Panc1 (cell line): ENCODE results near the gene KIAA1671. TPM values are rescaled to one million over a fixed set of nuclear protein-coding genes. Genes with fewer than 3 reads are reported as not detected.

ENCODE experiments used
- ATAC-seq: fragments of 200-7000 bp; cut with Tn5 transposase; 2 replicates; pipeline ENCODE4 v1.9.1; 2020; ENCODE audit warnings: mild to moderate bottlenecking, moderate library complexity
- BruUV-seq: library from RNA; stranded (reverse); fragments of 400-500 nt; replicated peaks from 2 replicates; lab custom pipeline; 2021; lab: Mats Ljungman, UMichigan
- CTCF ChIA-PET: fragments of 300-600 bp; sonication (Branson Sonifier 250); formaldehyde crosslinking; loops from one replicate; lab custom pipeline; 2022; ENCODE audit warnings: antibody characterized with exemption; lab: Charles Lee
- POLR2A ChIA-PET: fragments of 300-600 bp; sonication (Branson Sonifier 250); formaldehyde crosslinking; loops from one replicate; lab custom pipeline; 2022; ENCODE audit warnings: antibody characterized with exemption; lab: Charles Lee
- DNase-seq: peaks from one replicate; pipeline ENCODE4 v3.0.0-alpha.2; 2010; ENCODE audit warnings: low read depth, low spot score
- H3K27ac ChIP-seq: 2 replicates; pipeline ENCODE4 v1.5.1; 2011; ENCODE audit warnings: mild to moderate bottlenecking, low read length, inconsistent platforms
- H3K27me3 ChIP-seq: fragments of 200-500 bp; sonication (Bioruptor generic); 2 replicates; pipeline ENCODE4 v1.6.0; 2014; ENCODE audit warnings: low read length, inconsistent platforms; ENCODE audit not compliant: control insufficient read depth, insufficient read depth
- H3K36me3 ChIP-seq: fragments of 200-500 bp; sonication (Bioruptor generic); 2 replicates; pipeline ENCODE4 v1.5.1; 2014; ENCODE audit warnings: inconsistent platforms, mild to moderate bottlenecking, low read length, moderate library complexity; ENCODE audit not compliant: control insufficient read depth, insufficient read depth
- H3K4me1 ChIP-seq: 2 replicates; pipeline ENCODE4 v1.5.1; 2011; ENCODE audit warnings: inconsistent platforms, mild to moderate bottlenecking, low read length, moderate library complexity; ENCODE audit not compliant: control insufficient read depth, insufficient read depth
- H3K4me3 ChIP-seq, 2 experiments: 2 replicates each; pipeline ENCODE4 v1.5.1; 2011 to 2012; ENCODE audit warnings: low read depth in 2 of 2, low read length in 2 of 2, mild to moderate bottlenecking in 2 of 2, inconsistent platforms in 1 of 2, moderate library complexity in 1 of 2
- H3K9me3 ChIP-seq: fragments of 200-500 bp; sonication (Bioruptor generic); 2 replicates; pipeline ENCODE4 v1.5.1; 2014; ENCODE audit warnings: low read depth, mild to moderate bottlenecking, inconsistent platforms, low read length, moderate library complexity; ENCODE audit not compliant: control insufficient read depth, insufficient read depth
- POLR2AphosphoS5 ChIP-seq: IDR thresholded peaks from 2 replicates; pipeline ENCODE4 v1.6.1; 2012; ENCODE audit warnings: mild to moderate bottlenecking, low read depth, low read length, moderate library complexity
- SIN3A ChIP-seq: IDR thresholded peaks from 2 replicates; pipeline ENCODE4 v1.6.1; 2012; ENCODE audit warnings: low read depth, mild to moderate bottlenecking, low read length, moderate library complexity, borderline replicate concordance; ENCODE audit not compliant: insufficient read depth
- TCF7L2 ChIP-seq: IDR thresholded peaks from 2 replicates; pipeline ENCODE4 v1.6.1; 2011; ENCODE audit warnings: mild to moderate bottlenecking, low read depth, low read length, inconsistent platforms
- in situ Hi-C: cut with HindIII; loops from 2 replicates; pipeline ENCODE4 v1.10.0; 2016; ENCODE audit warnings: low sequenced_read_pairs, low pct_unique_long_range_greater_than_20kb
- intact Hi-C: fragments of 100-400 bp; cut with micrococcal nuclease; formaldehyde crosslinking; loops from one replicate; pipeline ENCODE4 v1.10.0; 2022; ENCODE audit not compliant: unreplicated experiment
- total RNA-seq: library from RNA; stranded (reverse); gene quantifications from one replicate; pipeline ENCODE4 v1.2.1, GENCODE V29; 2021; ENCODE audit not compliant: unreplicated experiment
- TF ChIP-seq, protein P1 (sequence below), 2 experiments: IDR thresholded peaks; 2 replicates each; pipeline ENCODE4 v1.6.1; 2011 to 2012; ENCODE audit warnings: low read depth in 2 of 2, control low read depth in 1 of 2, low read length in 1 of 2, mild to moderate bottlenecking in 1 of 2, moderate library complexity in 1 of 2; ENCODE audit not compliant: insufficient read depth in 1 of 2
- TF ChIP-seq, protein P2 (sequence below): fragments of 450-650 bp; IDR thresholded peaks from 2 replicates; pipeline ENCODE4 v1.5.1; 2017; ENCODE audit warnings: mild to moderate bottlenecking

Gene KIAA1671
- total RNA-seq, 1 experiment from 2014 or later: 48.1 TPM

DNA sequence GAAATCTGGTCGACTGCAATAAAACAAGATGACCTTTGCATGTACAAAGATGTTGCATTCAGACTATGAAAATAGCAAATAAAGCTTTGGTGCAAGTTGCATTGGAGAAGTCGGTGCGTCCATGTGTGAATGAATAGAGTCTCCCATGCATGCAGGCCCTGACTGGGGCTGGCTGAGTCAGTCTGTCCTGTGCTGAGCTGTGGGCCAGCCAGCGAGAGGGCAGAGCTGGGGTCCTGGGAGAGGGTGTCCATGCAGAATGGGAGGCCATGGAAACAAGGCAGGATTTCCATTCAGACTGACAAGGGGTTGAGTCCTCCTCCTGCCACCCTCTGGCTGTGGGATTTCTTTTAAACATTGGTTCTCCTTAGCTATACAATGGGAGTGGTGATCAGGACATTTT lies 244.8 kb downstream of the KIAA1671 start:
- CTCF ChIA-PET: no interaction called here
- POLR2A ChIA-PET: no interaction called here
- Histone ChIP-seq H3K27me3 (no peaks in the 10 kb centered on the region), H3K4me1 (no peaks in the 10 kb centered on the region), H3K36me3 (no peaks in the 10 kb centered on the region), H3K9me3 (no peaks in the 10 kb centered on the region), H3K4me3 (no peak overlapping the region), H3K27ac (no peak overlapping the region)
- no peak for DNase-seq
- ATAC-seq: no peak
- intact Hi-C loops: no loop called here
- in situ Hi-C loops: no loop called here
- TF ChIP-seq, protein P1, sequence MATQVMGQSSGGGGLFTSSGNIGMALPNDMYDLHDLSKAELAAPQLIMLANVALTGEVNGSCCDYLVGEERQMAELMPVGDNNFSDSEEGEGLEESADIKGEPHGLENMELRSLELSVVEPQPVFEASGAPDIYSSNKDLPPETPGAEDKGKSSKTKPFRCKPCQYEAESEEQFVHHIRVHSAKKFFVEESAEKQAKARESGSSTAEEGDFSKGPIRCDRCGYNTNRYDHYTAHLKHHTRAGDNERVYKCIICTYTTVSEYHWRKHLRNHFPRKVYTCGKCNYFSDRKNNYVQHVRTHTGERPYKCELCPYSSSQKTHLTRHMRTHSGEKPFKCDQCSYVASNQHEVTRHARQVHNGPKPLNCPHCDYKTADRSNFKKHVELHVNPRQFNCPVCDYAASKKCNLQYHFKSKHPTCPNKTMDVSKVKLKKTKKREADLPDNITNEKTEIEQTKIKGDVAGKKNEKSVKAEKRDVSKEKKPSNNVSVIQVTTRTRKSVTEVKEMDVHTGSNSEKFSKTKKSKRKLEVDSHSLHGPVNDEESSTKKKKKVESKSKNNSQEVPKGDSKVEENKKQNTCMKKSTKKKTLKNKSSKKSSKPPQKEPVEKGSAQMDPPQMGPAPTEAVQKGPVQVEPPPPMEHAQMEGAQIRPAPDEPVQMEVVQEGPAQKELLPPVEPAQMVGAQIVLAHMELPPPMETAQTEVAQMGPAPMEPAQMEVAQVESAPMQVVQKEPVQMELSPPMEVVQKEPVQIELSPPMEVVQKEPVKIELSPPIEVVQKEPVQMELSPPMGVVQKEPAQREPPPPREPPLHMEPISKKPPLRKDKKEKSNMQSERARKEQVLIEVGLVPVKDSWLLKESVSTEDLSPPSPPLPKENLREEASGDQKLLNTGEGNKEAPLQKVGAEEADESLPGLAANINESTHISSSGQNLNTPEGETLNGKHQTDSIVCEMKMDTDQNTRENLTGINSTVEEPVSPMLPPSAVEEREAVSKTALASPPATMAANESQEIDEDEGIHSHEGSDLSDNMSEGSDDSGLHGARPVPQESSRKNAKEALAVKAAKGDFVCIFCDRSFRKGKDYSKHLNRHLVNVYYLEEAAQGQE (IDR thresholded peaks at IDR 0.05; ENCODE audit: insufficient read depth in 1 of 2, low read depth in 2 of 2, low read length in 1 of 2): no peak
- TF ChIP-seq, protein P2, sequence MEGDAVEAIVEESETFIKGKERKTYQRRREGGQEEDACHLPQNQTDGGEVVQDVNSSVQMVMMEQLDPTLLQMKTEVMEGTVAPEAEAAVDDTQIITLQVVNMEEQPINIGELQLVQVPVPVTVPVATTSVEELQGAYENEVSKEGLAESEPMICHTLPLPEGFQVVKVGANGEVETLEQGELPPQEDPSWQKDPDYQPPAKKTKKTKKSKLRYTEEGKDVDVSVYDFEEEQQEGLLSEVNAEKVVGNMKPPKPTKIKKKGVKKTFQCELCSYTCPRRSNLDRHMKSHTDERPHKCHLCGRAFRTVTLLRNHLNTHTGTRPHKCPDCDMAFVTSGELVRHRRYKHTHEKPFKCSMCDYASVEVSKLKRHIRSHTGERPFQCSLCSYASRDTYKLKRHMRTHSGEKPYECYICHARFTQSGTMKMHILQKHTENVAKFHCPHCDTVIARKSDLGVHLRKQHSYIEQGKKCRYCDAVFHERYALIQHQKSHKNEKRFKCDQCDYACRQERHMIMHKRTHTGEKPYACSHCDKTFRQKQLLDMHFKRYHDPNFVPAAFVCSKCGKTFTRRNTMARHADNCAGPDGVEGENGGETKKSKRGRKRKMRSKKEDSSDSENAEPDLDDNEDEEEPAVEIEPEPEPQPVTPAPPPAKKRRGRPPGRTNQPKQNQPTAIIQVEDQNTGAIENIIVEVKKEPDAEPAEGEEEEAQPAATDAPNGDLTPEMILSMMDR: no peak
- no peak for TF ChIP-seq SIN3A
- TF ChIP-seq POLR2AphosphoS5: no peak
- no peak for TF ChIP-seq TCF7L2
- no TSS peak for BruUV-seq

DNA sequence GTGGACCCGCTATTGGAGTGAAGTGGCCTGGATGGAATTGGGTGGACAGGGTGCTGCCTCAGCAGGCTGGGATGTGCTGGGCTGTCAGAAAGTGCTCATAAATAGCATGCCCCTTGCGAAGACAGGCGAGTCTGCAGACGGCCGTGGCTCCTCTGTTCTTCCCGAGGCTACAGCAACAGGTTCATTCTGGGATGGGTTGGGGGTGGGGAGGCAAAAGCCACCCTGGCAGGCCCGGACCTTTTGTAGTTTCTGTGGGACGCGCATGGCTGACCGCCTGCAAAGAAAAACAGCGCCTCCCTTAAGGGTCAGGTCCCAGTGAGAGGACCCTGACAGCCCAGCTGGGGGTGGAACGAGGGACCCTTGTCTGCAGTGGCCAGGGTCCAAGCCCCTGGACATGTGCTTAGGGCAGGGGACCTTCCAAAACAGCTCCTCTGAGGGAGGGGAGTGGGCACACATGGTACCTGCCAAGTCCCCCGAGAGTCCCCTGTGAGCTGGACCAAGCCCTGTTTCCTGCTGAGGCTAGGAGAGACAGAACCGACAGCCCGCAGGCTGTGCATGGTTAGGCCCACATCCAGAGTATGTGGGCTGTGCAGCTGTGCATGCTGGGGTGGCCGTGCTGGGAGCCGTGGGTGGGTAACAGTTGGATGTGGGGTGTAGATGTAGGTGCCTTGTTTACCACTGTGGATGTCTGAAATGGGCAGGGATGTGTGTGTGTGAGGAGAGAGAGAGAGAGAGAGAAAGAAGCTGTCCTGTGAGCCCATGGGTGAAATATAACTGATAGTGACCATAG lies 247.4 kb downstream of the KIAA1671 start, which contains the start of gene CRYBB3:
CRYBB3 (plus strand) TSS at position 128 of the 790 bp plus-strand sequence. CDS start 1,539 bp downstream, outside the sequence.
- Histone ChIP-seq H3K4me1 (no peaks in the 10 kb centered on the region), H3K4me3 (no peak within 1 kb of the TSS), H3K9me3 (no peaks in the 10 kb centered on the region), H3K36me3 (0 out of 2 replicates have a peak, but pooled peaks cover 3% of the 10 kb centered on the region), H3K27ac (no peak within 1 kb of the TSS), H3K27me3 (no peaks in the 10 kb centered on the region)
- in situ Hi-C loops (no loop called here), intact Hi-C loops (no loop called here)
- ChIA-PET CTCF (no interaction called here), POLR2A (no interaction called here)
- no TSS peak for BruUV-seq
- DNase-seq (no peak), ATAC-seq (no peak)
- TF ChIP-seq, protein P1 (IDR thresholded peaks at IDR 0.05; ENCODE audit: insufficient read depth in 1 of 2, low read depth in 2 of 2, low read length in 1 of 2): no peak
- no peak for TF ChIP-seq TCF7L2
- TF ChIP-seq, protein P2: no peak
- TF ChIP-seq SIN3A: no peak
- TF ChIP-seq POLR2AphosphoS5: no peak
